ENCODE data around the gene OXSR1.

The OXSR1 gene

DNA sequence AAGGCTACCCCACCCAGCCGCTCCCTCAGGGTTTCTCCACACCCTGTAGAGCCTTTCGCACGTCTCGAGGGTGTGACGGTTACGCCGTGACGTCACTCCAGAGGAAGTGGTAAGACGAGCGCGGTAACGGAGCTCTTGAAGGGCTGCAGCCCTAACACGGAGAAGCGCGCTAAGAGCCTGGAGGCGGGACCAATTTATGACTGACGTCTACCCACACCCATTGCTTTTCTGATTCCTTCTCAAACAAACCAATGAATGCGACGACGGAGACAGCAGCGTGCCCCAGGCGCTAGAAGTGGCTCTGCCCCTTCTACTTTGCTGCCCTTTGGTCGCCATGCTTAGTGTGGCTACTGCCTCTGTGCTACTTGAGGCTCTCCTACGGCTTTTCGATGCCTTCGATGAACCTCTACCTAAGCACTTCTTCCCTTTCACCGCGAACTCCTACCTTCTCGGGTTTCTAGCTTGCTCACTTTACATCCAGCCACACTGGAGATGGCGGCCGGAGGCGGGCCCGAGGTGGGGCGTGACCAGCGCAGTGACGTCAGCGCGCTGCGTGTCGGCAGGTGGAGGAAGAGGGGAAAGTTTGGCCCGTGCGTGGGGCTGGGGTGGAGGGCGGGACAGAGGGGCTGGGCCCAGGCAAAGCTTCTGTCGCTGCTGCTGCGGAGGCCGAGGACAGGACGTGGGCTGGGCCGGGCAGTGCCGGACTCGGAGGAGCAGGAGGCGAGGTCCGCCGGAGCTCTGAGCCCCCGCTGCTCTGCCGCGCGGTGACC, at the start of gene OXSR1:
Gene OXSR1 (plus strand): TSS at position 586 of the 770 bp plus-strand sequence. CDS start 340 bp downstream, outside the sequence.
- Histone ChIP-seq H3K27ac (peak within 1 kb of the TSS; percentile 92 to 97), H3K4me1 (peaks cover 0 to 42% (median 22%) of the 10 kb centered on the region in 4 donors), H3K9me3 (no peaks in the 10 kb centered on the region), H3K27me3 (no peaks in the 10 kb centered on the region), H3K36me3 (no peaks in the 10 kb centered on the region), H3K4me3 (peak within 1 kb of the TSS; percentile 67 to 98)
- intact Hi-C loops (cut with DNase I; ENCODE audit: low total_unique reads), result loop anchor here (2.0 to 10.0 kb wide), 4 partner anchors 26 to 310 kb away; partner anchors contain the start of genes DLEC1 and MYD88
- TF ChIP-seq, protein P1, sequence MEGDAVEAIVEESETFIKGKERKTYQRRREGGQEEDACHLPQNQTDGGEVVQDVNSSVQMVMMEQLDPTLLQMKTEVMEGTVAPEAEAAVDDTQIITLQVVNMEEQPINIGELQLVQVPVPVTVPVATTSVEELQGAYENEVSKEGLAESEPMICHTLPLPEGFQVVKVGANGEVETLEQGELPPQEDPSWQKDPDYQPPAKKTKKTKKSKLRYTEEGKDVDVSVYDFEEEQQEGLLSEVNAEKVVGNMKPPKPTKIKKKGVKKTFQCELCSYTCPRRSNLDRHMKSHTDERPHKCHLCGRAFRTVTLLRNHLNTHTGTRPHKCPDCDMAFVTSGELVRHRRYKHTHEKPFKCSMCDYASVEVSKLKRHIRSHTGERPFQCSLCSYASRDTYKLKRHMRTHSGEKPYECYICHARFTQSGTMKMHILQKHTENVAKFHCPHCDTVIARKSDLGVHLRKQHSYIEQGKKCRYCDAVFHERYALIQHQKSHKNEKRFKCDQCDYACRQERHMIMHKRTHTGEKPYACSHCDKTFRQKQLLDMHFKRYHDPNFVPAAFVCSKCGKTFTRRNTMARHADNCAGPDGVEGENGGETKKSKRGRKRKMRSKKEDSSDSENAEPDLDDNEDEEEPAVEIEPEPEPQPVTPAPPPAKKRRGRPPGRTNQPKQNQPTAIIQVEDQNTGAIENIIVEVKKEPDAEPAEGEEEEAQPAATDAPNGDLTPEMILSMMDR (IDR thresholded peaks at IDR 0.05), result no peak
- DNase-seq, result peak; percentile 99

DNA sequence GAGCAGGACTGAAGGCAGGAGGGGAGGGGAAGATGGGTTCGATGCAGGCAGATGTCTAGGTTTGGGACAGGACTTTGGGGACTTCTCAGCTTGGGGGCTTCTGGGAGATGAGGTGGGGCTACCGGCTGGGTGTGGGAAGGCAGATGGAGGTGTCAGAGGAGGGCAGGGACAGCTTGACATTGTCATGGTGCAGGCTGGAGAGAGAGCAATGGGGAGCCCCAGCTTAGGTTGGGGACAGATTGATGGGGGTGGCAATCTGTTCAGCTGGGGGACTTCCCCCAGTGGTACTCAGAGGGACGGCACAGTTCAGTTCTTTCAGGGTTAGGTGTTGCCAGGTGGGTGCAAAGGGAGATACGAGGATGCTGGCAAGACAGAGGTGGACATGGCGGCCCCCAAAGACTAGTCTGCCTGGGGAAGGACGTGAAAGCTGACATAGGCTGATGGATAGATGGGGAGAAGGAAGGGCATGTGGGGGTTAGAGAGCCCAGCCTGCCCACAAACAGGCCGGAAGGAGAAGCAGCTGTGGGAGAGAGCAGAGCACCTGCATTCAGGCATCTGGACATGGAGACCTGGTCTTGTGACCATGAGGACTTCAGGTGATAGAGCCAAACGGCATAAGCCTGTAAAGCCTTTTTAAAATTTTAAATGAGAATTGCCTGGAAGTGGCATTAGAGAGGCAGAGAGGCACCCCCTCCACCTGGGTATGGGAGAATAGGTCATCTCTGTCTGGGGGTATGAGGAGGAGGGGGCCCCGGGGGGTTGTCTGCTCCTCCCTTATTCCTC, 49.5 kb upstream of the OXSR1 start:
- H3K27ac ChIP-seq, result no peak overlapping the region
- no peaks in the 10 kb centered on the region for H3K27me3 ChIP-seq
- peaks cover 0 to 6% (median 0%) of the 10 kb centered on the region in 4 donors for H3K4me1 ChIP-seq
- H3K4me3 ChIP-seq, result no peak overlapping the region
- intact Hi-C loops (cut with DNase I; ENCODE audit: low total_unique reads), result loop anchor here (5.0 kb wide), 1 partner anchor 361 kb away; no protein-coding TSS in a partner anchor
- peak; percentile 11 to 51 for DNase-seq
- TF ChIP-seq, protein P1 (IDR thresholded peaks at IDR 0.05), result no peak
- no peaks in the 10 kb centered on the region for H3K9me3 ChIP-seq
- H3K36me3 ChIP-seq, result peaks cover 0 to 23% (median 10%) of the 10 kb centered on the region in 3 donors

DNA sequence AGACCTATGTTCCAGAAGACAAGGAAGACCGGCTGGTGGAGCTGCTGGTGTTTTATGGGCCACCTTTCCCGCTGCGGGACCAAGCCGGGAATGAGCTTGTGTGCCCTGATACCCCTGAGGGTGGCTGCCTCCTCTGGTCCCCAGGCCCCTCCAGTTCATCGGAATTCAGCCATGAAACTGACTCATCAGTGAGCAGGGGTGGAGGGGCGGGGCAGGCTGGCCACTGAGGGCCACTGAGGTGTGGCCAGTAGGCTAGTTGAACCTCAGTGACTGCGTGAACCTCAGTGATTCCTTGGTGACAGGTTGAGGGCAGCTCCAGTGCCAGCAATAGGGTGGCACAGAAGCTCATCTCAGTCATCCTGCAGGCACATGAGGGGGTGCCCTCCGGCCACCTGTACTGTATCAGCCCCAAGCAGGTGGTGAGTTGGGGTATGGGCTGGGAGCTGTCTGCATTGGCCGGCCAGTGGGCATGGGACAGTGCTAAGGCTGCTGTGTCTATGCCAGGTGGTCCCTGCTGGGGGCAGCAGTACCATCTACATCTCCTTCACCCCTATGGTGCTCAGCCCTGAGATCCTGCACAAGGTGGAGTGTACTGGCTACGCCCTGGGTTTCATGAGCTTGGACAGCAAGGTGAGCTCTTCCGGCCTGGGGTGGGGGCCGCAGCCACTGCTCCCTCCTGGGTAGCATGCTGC, 48.7 kb upstream of the OXSR1 start:
- Histone ChIP-seq H3K27ac (no peak overlapping the region), H3K27me3 (no peaks in the 10 kb centered on the region), H3K36me3 (peaks cover 0 to 31% (median 14%) of the 10 kb centered on the region in 3 donors), H3K4me3 (no peak overlapping the region), H3K4me1 (peaks cover 0 to 6% (median 0%) of the 10 kb centered on the region in 4 donors), H3K9me3 (no peaks in the 10 kb centered on the region)
- TF ChIP-seq, protein P1 (IDR thresholded peaks at IDR 0.05), result no peak
- peak; percentile 17 to 59 for DNase-seq
- intact Hi-C loops (cut with DNase I; ENCODE audit: low total_unique reads), result loop anchor here (5.0 kb wide), 1 partner anchor 361 kb away; no protein-coding TSS in a partner anchor

DNA sequence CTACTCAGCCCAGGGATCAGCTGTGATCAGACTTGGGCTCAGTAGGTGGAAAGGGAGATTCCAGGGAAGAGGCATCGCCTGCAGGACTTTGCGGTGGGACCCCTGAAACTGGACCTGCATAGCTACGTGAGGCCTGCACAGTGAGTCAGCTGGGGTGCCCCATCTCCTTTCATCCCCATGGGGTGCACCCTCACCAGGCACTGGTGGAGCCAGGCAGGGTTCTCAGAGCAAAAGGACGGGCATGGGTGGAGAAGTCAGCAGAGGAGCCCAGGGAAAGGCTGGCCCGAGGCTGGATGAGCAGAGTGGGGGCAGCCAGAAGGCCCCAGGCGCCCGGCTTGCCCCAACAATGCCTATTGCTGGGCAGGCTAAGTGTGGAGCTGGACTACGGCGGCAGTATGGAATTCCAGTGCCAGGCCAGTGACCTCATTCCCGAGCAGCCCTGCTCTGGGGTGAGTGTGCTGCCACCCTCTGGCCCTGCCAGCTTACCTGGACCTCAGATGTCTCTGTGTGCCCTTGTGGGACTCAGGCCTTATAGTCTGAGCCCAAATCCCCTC, 48.1 kb upstream of the OXSR1 start:
- H3K4me3 ChIP-seq, result no peak overlapping the region
- H3K4me1 ChIP-seq, result peaks cover 0 to 6% (median 0%) of the 10 kb centered on the region in 4 donors
- intact Hi-C loops (cut with DNase I; ENCODE audit: low total_unique reads), result loop anchor here (5.0 kb wide), 1 partner anchor 360 kb away; no protein-coding TSS in a partner anchor
- TF ChIP-seq, protein P1 (IDR thresholded peaks at IDR 0.05), result no peak
- no peaks in the 10 kb centered on the region for H3K9me3 ChIP-seq
- H3K36me3 ChIP-seq, result peaks cover 3 to 37% (median 21%) of the 10 kb centered on the region in 3 donors
- no peaks in the 10 kb centered on the region for H3K27me3 ChIP-seq
- DNase-seq, result peak in 1 of 2 donors; percentile 60
- H3K27ac ChIP-seq, result no peak overlapping the region

All from tibial artery (tissue), 4 donors.